HL-60 (cell line): Measurements from ENCODE around the gene ZFAND4.
"Not testable (repeated sequence)": the region's sequence is repeated elsewhere in the genome, so short reads cannot be mapped to it uniquely, and the experiment has no call there.

Source experiments
- POLR2AphosphoS5 ChIP-seq: IDR thresholded peaks from 2 replicates; pipeline ENCODE4 v1.6.1; 2012; ENCODE audit warnings: low read depth
- SPI1 ChIP-seq: IDR thresholded peaks from 2 replicates; pipeline ENCODE4 v1.6.1; 2012; ENCODE audit warnings: low read depth, mild to moderate bottlenecking, borderline replicate concordance
- TF ChIP-seq, protein P1 (sequence below): IDR thresholded peaks from one replicate; pipeline ENCODE4 v1.5.1; 2011; ENCODE audit warnings: low read length, control low read depth, inconsistent platforms; ENCODE audit not compliant: insufficient read depth

DNA sequence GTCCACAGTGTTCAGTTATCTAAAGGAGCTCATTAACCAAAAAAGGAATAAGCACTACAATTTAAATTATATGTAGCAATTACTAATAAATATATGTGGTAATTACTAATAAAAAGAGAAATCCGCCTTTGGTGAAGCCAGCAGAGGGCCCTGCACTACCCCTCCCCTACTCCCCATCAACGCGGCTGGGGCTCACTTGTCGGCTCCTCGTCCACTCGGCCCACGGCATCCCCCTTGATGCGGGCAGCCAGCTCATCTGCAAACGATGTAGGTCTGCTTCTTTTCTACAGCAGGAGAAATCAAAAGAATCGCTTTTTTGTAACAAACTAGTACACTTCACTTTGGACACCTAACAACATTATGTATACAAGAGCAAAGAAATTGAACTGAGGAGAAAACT, 48.9 kb upstream of the ZFAND4 start:
- TF ChIP-seq, protein P1, sequence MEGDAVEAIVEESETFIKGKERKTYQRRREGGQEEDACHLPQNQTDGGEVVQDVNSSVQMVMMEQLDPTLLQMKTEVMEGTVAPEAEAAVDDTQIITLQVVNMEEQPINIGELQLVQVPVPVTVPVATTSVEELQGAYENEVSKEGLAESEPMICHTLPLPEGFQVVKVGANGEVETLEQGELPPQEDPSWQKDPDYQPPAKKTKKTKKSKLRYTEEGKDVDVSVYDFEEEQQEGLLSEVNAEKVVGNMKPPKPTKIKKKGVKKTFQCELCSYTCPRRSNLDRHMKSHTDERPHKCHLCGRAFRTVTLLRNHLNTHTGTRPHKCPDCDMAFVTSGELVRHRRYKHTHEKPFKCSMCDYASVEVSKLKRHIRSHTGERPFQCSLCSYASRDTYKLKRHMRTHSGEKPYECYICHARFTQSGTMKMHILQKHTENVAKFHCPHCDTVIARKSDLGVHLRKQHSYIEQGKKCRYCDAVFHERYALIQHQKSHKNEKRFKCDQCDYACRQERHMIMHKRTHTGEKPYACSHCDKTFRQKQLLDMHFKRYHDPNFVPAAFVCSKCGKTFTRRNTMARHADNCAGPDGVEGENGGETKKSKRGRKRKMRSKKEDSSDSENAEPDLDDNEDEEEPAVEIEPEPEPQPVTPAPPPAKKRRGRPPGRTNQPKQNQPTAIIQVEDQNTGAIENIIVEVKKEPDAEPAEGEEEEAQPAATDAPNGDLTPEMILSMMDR: not testable (repeated sequence)
- TF ChIP-seq SPI1, POLR2AphosphoS5: not testable (repeated sequence)
